Measurements from ENCODE around the gene GRIK4. TPM values are rescaled to one million over a fixed set of nuclear protein-coding genes. Genes with fewer than 3 reads are reported as not detected.

Gene GRIK4
- total and polyA plus RNA-seq, 2 of the 4 experiments (the other 2 are of a cell fraction), result 0.18 to 0.38 TPM

DNA sequence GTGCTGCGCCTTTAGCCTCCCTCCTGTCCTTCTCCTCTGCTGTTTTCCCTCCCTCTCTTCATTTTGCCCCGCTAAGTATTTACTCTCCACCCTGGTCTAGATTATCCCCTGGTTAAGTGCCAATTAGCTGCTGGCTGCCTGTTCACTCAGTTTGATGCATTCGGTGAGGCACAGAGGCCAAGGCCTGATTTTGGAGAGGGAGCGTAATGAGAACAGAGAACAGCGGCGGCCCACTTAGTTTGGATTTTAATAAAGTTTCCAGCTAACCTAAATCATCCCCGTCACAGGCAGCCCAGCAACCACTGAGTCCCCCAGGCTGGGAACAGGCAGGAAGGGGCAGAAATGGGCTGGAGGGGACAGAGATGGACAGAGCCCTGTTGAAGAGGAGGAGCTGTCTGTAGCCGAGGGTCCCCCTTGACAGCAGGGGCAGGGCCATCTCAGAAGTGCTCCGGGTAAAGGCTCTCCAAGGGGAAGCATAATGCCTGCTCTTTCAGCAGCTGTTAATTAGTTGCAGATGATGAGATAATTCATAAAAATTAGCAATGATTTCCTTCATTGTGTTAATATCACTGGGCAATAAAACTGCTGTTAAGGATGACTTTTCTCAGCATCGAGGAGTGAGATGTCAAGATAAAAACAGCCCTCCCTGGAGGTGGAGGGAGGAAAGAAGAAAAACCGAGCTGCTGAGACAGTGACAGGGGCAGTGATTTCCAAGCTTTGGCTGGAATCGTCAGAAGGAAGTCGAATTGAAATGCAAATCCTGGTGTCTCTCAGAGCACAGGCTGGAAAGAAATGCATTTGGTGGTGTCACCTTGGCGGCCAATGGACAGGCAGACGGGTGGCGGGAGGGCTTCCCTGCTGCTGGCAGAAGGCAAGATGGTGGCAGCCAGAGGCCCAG lies 170.1 kb downstream of the GRIK4 start (continued):
- TF ChIP-seq RFX5 (IDR thresholded peaks at IDR 0.05; ENCODE audit: low read depth, low read length), result no peak
- no peak for TF ChIP-seq POLR2A (IDR thresholded peaks at IDR 0.05; ENCODE audit: low read depth, low read length)

DNA sequence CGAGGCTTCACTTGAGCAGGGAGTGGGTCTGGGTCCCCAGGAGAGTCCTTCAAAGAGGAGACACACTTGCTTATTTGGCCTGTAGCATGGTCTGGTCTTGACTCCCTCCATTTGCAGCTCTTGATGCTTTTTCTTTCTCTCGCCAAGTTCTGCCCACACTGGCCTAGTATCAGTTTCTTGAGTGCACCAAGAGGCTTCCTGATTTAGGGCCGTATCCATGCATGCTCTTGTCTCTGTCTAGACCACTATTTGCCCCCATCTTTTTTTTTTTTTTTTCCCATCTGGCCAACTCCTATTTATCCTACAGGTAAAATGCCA lies 170.7 kb downstream of the GRIK4 start:
- H4K8ac ChIP-seq (ENCODE audit: low read depth in 2 of 2, low read length in 2 of 2), result no peak overlapping the region
- dilution Hi-C loops (cut with HindIII; ENCODE audit: low sequenced_read_pairs, unreplicated experiment), result no loop called here
- no peak overlapping the region for H2BK15ac ChIP-seq (ENCODE audit: low read depth, low read length)
- H3K4me3 ChIP-seq (ENCODE audit: insufficient read depth, low read depth, low read length), result no peak overlapping the region
- no peak overlapping the region for H3K14ac ChIP-seq (replicated peaks; ENCODE audit: low read depth, low read length)
- no peak overlapping the region for H2AFZ ChIP-seq (replicated peaks; ENCODE audit: low read length, poor library complexity)
- DNase-seq (no peak), ATAC-seq (ENCODE audit: low read depth) (no peak)
- H3K4me2 ChIP-seq (ENCODE audit: low read depth, low read length), result no peak overlapping the region
- no peak overlapping the region for H3K9ac ChIP-seq (ENCODE audit: low read depth, low read length)
- H3K27me3 ChIP-seq (ENCODE audit: control insufficient read depth, insufficient read depth, low read length), result peaks cover 6% of the 10 kb centered on the region
- H3K9me1 ChIP-seq (ENCODE audit: insufficient read depth, low read length), result no peaks in the 10 kb centered on the region
- no peak overlapping the region for H3K56ac ChIP-seq (ENCODE audit: extremely low read depth, insufficient read depth, low read length)
- BruUV-seq (replicated peaks), result no TSS peak
- intact Hi-C loops (cut with micrococcal nuclease), result loop anchor here (10.0 kb wide), 2 partner anchors 347 to 513 kb away; partner anchors contain the start of gene ARHGEF12
- ChIA-PET POLR2A (ENCODE audit: unreplicated experiment) (no interaction called here), CTCF (no interaction called here)
- in situ Hi-C loops (cut with MboI; ENCODE audit: low sequenced_read_pairs), result loop anchor here (25.0 kb wide), 1 partner anchor 370 kb away; no protein-coding TSS in a partner anchor
- no peaks in the 10 kb centered on the region; the same call in 1 of the 2 replicates for H4K20me1 ChIP-seq (ENCODE audit: insufficient read depth, low read length)
- no peak overlapping the region for H2BK120ac ChIP-seq (ENCODE audit: low read depth, low read length)
- H2BK20ac ChIP-seq (ENCODE audit: low read depth, low read length), result no peak overlapping the region
- WGBS, 2 experiments (ENCODE audit: extremely low coverage in 2 of 2, insufficient read length in 1 of 2), result 33% methylated on average over 1 of the region's 3 CpGs; no CpG with 5 or more reads in 1 of the 2 experiments
- no peak overlapping the region for H3K23ac ChIP-seq (ENCODE audit: low read depth, low read length)
- H2BK5ac ChIP-seq (ENCODE audit: low read depth, low read length, poor library complexity, severe bottlenecking), result no peak overlapping the region
- H3K27ac ChIP-seq (ENCODE audit: insufficient read depth, low read length), result no peak overlapping the region
- H4K91ac ChIP-seq (ENCODE audit: insufficient read depth, low read depth, low read length), result no peak overlapping the region
- no peak overlapping the region for H4K5ac ChIP-seq (ENCODE audit: low read depth, low read length)
- no peak overlapping the region for H2AK9ac ChIP-seq (replicated peaks; ENCODE audit: low read depth, low read length, poor library complexity)
- no peaks in the 10 kb centered on the region for H3K79me1 ChIP-seq (ENCODE audit: low read depth in 1 of 2, low read length in 2 of 2)
- peaks cover 3% of the 10 kb centered on the region; the same call in 1 of the 2 replicates for H3K4me1 ChIP-seq (ENCODE audit: control insufficient read depth, insufficient read depth, low read length)
- H2AK5ac ChIP-seq (ENCODE audit: low read depth, low read length), result no peak overlapping the region
- no peaks in the 10 kb centered on the region for H3K9me3 ChIP-seq (ENCODE audit: control insufficient read depth, insufficient read depth, low read length)
- TF ChIP-seq CTCF (conservative IDR thresholded peaks at IDR 0.05; ENCODE audit: low read depth, low read length), result no peak
- TF ChIP-seq SMC3 (IDR thresholded peaks at IDR 0.05; ENCODE audit: low read depth, low read length), result no peak
- TF ChIP-seq CEBPB (IDR thresholded peaks at IDR 0.05; ENCODE audit: low read depth, low read length), result no peak
- no peak for TF ChIP-seq RFX5 (IDR thresholded peaks at IDR 0.05; ENCODE audit: low read depth, low read length)
- no peak for TF ChIP-seq RCOR1 (IDR thresholded peaks at IDR 0.05; ENCODE audit: insufficient replicate concordance, low read length)
- TF ChIP-seq, protein P1, sequence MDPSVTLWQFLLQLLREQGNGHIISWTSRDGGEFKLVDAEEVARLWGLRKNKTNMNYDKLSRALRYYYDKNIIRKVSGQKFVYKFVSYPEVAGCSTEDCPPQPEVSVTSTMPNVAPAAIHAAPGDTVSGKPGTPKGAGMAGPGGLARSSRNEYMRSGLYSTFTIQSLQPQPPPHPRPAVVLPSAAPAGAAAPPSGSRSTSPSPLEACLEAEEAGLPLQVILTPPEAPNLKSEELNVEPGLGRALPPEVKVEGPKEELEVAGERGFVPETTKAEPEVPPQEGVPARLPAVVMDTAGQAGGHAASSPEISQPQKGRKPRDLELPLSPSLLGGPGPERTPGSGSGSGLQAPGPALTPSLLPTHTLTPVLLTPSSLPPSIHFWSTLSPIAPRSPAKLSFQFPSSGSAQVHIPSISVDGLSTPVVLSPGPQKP (IDR thresholded peaks at IDR 0.05; ENCODE audit: borderline replicate concordance, low read depth, low read length), result no peak
- TF ChIP-seq MAFK (IDR thresholded peaks at IDR 0.05; ENCODE audit: low read depth, low read length), result no peak
- TF ChIP-seq NFE2L2 (IDR thresholded peaks at IDR 0.05; ENCODE audit: low read depth, low read length), result no peak
- no peak for TF ChIP-seq MAZ (IDR thresholded peaks at IDR 0.05; ENCODE audit: borderline replicate concordance, low read depth, low read length)
- TF ChIP-seq BHLHE40 (IDR thresholded peaks at IDR 0.05; ENCODE audit: low read depth, low read length), result no peak
- TF ChIP-seq CHD1 (IDR thresholded peaks at IDR 0.05; ENCODE audit: low read depth, low read length), result no peak
- TF ChIP-seq RAD21 (IDR thresholded peaks at IDR 0.05; ENCODE audit: low read length), result no peak
- H3K18ac ChIP-seq (ENCODE audit: low read depth, low read length), result no peak overlapping the region
- H3K36me3 ChIP-seq (ENCODE audit: control insufficient read depth, insufficient read depth, low read length), result no peaks in the 10 kb centered on the region
- H3K4ac ChIP-seq (ENCODE audit: low read depth, low read length), result no peak overlapping the region
